ENCODE data around the gene FAM241B. TPM values are rescaled to one million over a fixed set of nuclear protein-coding genes. Genes with fewer than 3 reads are reported as not detected.

Gene FAM241B
- total RNA-seq, 1 experiment from 2014 or later = 18.0 TPM

Other genes starting within 250 kb of the FAM241B start
- gene TACR2, start 213.3 kb upstream of the FAM241B start, total RNA-seq (2021; ENCODE audit: unreplicated experiment) = not detected
- gene TSPAN15, start 178.8 kb upstream of the FAM241B start, total RNA-seq (2021; ENCODE audit: unreplicated experiment) = 16.0 TPM
- gene NEUROG3, start 56.8 kb upstream of the FAM241B start, total RNA-seq (2021; ENCODE audit: unreplicated experiment) = not detected
- 5.9 TPM for gene COL13A1, start 171.7 kb downstream of the FAM241B start, total RNA-seq (2021; ENCODE audit: unreplicated experiment)

Data from HCT116 (cell line).